Mononuclear cell (primary cell): ENCODE measurements around the gene TDP1. TPM values are rescaled to one million over a fixed set of nuclear protein-coding genes. Genes with fewer than 3 reads are reported as not detected.

Experiments used
- H3K27me3 ChIP-seq: 2 replicates; pipeline ENCODE4 v1.6.0; 2011; ENCODE audit warnings: low read length, control low read depth; ENCODE audit not compliant: insufficient read depth
- H3K4me1 ChIP-seq: 2 replicates; pipeline ENCODE4 v1.5.1; 2011; ENCODE audit warnings: mild to moderate bottlenecking, low read length, control low read depth; ENCODE audit not compliant: insufficient read depth
- H3K4me3 ChIP-seq: 2 replicates; pipeline ENCODE4 v1.5.1; 2011; ENCODE audit warnings: mild to moderate bottlenecking, low read length, moderate library complexity
- H3K9me3 ChIP-seq: 2 replicates; pipeline ENCODE4 v1.5.1; 2011; ENCODE audit warnings: low read depth, mild to moderate bottlenecking, control low read depth, low read length
- total RNA-seq: library from RNA; depleted of rRNA; stranded (reverse); fragments of >200 nt; gene quantifications from one replicate; pipeline ENCODE4 v1.2.3, GENCODE V29; 2012

TDP1 gene
- total RNA-seq, 1 donor, result 52.2 TPM

GRCh38 chr14:90039253-90040010, 83.7 kb downstream of the TDP1 start:
- Histone ChIP-seq H3K9me3 (no peaks in the 10 kb centered on the region), H3K27me3 (no peaks in the 10 kb centered on the region), H3K4me1 (no peaks in the 10 kb centered on the region), H3K4me3 (no peak overlapping the region)

- H3K4me1 ChIP-seq, result no peaks in the 10 kb centered on the region
- no peaks in the 10 kb centered on the region for H3K27me3 ChIP-seq
- no peaks in the 10 kb centered on the region for H3K9me3 ChIP-seq
- no peak overlapping the region for H3K4me3 ChIP-seq
Observed at GRCh38 chr14:90040411-90040810, 84.7 kb downstream of the TDP1 start.

- Histone ChIP-seq H3K4me3 (no peak overlapping the region), H3K9me3 (no peaks in the 10 kb centered on the region), H3K27me3 (no peaks in the 10 kb centered on the region), H3K4me1 (no peaks in the 10 kb centered on the region)
Observed at GRCh38 chr14:90042496-90043252, 86.9 kb downstream of the TDP1 start.

GRCh38 chr14:90045616-90046015, 89.9 kb downstream of the TDP1 start:
- no peak overlapping the region for H3K4me3 ChIP-seq
- H3K27me3 ChIP-seq, result no peaks in the 10 kb centered on the region
- no peaks in the 10 kb centered on the region for H3K9me3 ChIP-seq
- H3K4me1 ChIP-seq, result no peaks in the 10 kb centered on the region

- Histone ChIP-seq H3K27me3 (peaks cover 23% of the 10 kb centered on the region), H3K4me1 (no peaks in the 10 kb centered on the region), H3K4me3 (no peak overlapping the region), H3K9me3 (no peaks in the 10 kb centered on the region)
Observed at GRCh38 chr14:90049390-90049789, 93.7 kb downstream of the TDP1 start.

- Histone ChIP-seq H3K4me1 (no peaks in the 10 kb centered on the region), H3K27me3 (peaks cover 32% of the 10 kb centered on the region), H3K9me3 (no peaks in the 10 kb centered on the region), H3K4me3 (no peak overlapping the region)
Observed at GRCh38 chr14:90050271-90050670, 94.5 kb downstream of the TDP1 start.

GRCh38 chr14:90053044-90053443, 97.3 kb downstream of the TDP1 start:
- Histone ChIP-seq H3K4me3 (no peak overlapping the region), H3K9me3 (no peaks in the 10 kb centered on the region), H3K4me1 (no peaks in the 10 kb centered on the region), H3K27me3 (peaks cover 54% of the 10 kb centered on the region)

GRCh38 chr14:90054803-90055202, 99.1 kb downstream of the TDP1 start:
- no peaks in the 10 kb centered on the region for H3K9me3 ChIP-seq
- peaks cover 5% of the 10 kb centered on the region for H3K4me1 ChIP-seq
- H3K27me3 ChIP-seq, result peaks cover 72% of the 10 kb centered on the region
- H3K4me3 ChIP-seq, result no peak overlapping the region

- no peak overlapping the region for H3K4me3 ChIP-seq
- no peaks in the 10 kb centered on the region for H3K9me3 ChIP-seq
- peaks cover 23% of the 10 kb centered on the region for H3K4me1 ChIP-seq
- peaks cover 81% of the 10 kb centered on the region for H3K27me3 ChIP-seq
Observed at GRCh38 chr14:90056826-90057225, 101.1 kb downstream of the TDP1 start.

- Histone ChIP-seq H3K27me3 (peaks cover 82% of the 10 kb centered on the region), H3K4me1 (peaks cover 44% of the 10 kb centered on the region), H3K4me3 (no peak overlapping the region), H3K9me3 (no peaks in the 10 kb centered on the region)
Observed at GRCh38 chr14:90058876-90059458, 103.2 kb downstream of the TDP1 start.

GRCh38 chr14:90060312-90060964, 104.7 kb downstream of the TDP1 start:
- Histone ChIP-seq H3K4me3 (peak overlapping the region; percentile 28), H3K27me3 (peaks cover 81% of the 10 kb centered on the region), H3K9me3 (no peaks in the 10 kb centered on the region), H3K4me1 (peaks cover 49% of the 10 kb centered on the region)

GRCh38 chr14:90060965-90061684, 105.4 kb downstream of the TDP1 start:
- no peaks in the 10 kb centered on the region for H3K9me3 ChIP-seq
- H3K4me1 ChIP-seq, result peaks cover 49% of the 10 kb centered on the region
- H3K4me3 ChIP-seq, result peak overlapping the region; percentile 28
- peaks cover 78% of the 10 kb centered on the region for H3K27me3 ChIP-seq

GRCh38 chr14:90061685-90062126, 106.0 kb downstream of the TDP1 start, which contains the start of gene KCNK13:
Gene KCNK13 (plus strand): TSS chr14:90061994. CDS start chr14:90062206, 212 bp downstream.
- Histone ChIP-seq H3K4me1 (peaks cover 49% of the 10 kb centered on the region), H3K9me3 (no peaks in the 10 kb centered on the region), H3K27me3 (peaks cover 73% of the 10 kb centered on the region), H3K4me3 (peak within 1 kb of the TSS; percentile 36)

GRCh38 chr14:90062127-90062794, 106.5 kb downstream of the TDP1 start:
- Histone ChIP-seq H3K27me3 (peaks cover 68% of the 10 kb centered on the region), H3K4me3 (peak overlapping the region; percentile 36), H3K4me1 (peaks cover 49% of the 10 kb centered on the region), H3K9me3 (no peaks in the 10 kb centered on the region)
